ENCODE measurements around the gene CPVL. TPM values are rescaled to one million over a fixed set of nuclear protein-coding genes. Genes with fewer than 3 reads are reported as not detected.

The CPVL gene
- total RNA-seq, 2 donors from 2014 or later = 12.8 to 15.3 TPM

DNA sequence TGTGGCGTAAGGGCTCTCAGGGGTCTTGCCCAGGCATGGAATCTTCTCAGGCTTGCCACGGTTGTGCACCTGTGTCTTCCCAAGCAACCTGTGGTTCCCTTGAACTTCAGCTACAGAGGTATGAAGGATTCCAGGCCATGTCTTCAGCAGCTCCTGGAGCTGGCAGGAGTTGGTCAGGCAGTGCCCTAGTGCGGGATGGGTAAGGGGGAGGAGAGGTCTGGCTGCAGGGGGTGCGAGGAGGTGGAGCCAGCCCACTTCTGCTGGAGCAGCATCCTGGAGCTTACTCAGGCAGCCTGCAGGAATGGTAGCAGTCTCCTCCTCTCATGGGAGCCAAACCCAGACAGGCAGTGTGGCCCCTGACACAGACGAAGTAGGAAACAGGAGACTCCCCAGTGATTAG lies 184.4 kb downstream of the CPVL start:
- ATAC-seq = no peak
- no peak for DNase-seq

DNA sequence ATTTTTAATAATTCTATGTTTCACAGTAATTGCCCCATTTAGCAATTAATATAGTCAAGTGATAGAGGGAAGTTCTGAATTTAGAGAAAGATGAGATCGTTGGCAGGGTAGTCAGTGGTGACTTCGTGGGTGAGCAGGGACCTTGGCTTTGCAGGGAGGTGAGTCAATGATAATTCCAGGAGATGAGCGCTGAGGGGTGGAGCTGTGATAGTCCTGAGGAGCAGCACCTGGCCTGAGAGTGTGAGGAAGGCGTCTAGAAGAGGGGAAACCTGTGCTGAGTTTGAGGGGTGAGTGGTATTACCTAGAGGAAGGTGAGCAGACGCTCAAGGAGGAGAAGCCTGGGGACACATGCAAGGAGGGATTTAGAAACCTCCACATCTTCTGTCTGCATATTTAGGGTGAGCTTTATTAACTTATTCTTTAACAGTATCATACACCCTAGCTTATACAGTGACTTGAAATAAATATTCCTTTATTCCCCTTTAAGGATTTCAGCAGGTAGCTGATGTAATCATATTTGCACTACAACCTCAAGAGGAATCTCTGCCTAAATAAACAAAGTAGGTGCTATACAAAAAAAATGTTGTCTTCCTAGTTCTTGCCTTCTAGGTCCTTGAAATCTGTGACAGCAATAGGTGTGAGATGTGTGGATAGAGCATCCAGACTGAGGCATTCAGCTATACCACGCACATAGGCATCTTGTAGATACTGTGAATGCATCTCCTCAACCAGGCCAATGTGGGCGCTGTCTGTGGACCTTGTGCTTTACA lies 186.1 kb downstream of the CPVL start:
- DNase-seq (no peak), ATAC-seq (no peak)
- intact Hi-C loops (cut with DNase I) = no loop called here

More for the DNA sequence above, 184.4 kb downstream of the CPVL start:
- intact Hi-C loops (cut with DNase I) = no loop called here

DNA sequence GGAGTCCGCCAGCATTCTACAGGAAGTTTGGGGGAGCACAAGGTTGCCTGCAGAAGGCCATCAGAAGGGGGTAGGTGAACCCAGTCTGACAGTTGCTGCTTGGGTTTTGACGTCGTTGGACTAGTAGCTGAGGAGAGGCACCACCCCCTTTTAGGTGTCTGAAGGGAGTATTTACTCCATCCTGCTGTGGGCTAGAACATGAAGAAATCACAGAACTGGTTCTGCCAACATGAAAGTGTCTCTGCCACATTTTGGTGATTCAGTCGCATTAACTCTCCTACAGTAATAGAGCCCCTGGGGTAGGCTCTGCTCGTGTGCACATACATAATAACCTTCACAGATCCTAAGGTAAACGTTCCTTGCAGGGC lies 187.4 kb downstream of the CPVL start:
- no peak for ATAC-seq
- intact Hi-C loops (cut with DNase I) = loop anchor here (5.0 to 10.0 kb wide), 3 partner anchors 43 to 146 kb away; no protein-coding TSS in a partner anchor
- DNase-seq = no peak

DNA sequence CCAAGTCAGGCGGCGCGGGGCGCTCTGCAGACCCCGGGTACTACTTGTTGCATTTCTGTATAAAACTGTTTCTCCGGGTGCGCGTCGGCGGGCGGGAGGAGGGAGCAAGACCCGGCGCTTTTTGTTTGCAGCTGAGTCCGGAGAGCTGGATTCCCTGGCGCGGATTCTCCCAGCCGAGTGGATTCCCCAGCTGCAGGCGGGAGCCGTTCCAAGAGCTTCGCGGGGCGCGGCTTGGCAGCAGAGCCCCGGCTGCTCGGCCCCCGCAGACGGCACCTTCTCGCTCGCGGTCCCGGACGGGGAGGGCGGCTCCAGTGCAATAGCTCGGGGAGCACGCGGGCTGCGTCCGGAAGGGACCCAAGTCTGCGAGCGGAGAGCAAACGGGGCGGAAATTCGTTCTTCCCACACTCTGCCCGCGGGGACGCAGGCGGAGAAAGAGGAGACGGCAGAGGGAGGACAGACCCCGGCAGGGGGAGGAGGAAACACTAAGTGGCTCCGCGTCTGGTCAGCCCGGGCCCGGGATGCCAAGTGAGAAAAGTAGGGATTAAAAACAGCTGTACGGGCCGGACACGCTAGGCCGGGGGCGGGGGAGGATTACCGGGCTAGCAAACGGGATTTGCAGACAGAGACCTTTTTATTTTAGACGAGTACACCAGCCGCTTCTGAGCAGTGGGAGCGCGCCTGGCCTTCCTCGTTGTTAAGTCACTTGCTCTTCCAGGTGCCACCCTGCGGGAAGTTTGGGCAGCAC lies 187.9 kb downstream of the CPVL start, which contains the start of gene TRIL:
Gene TRIL (minus strand): TSS at position 96 of the 745 bp plus-strand sequence. CDS start 284 bp downstream, outside the sequence.
- peak; percentile 67 to 71 for ATAC-seq
- peak; percentile 88 for DNase-seq
- intact Hi-C loops (cut with DNase I) = loop anchor here (5.0 to 10.0 kb wide), 3 partner anchors 44 to 146 kb away; no protein-coding TSS in a partner anchor

DNA sequence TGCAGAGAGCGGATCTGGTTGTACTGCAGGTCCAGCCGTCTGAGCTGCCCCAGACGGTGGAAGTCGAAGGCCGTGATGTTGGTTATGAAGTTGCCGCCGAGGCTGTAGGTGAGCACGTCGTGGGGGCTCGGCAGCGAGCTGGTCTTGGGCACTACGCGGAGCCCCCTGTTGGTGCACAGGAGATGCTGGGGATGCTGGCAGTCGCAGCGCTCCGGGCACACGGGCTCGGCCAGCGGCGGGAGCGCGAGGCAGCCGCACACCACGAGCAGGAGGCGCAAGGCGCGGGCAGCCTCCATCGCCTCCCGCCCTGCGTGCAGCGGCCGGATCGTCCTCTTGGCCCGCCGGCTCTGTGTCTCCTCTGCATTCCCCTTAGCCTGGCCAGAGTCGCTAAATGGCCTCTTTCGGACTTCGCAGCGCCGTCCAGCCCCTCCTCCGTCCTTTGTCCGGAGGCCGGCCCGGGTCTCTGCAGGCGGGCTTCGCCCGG lies 188.5 kb downstream of the CPVL start:
- peak; percentile 19 for ATAC-seq

DNA sequence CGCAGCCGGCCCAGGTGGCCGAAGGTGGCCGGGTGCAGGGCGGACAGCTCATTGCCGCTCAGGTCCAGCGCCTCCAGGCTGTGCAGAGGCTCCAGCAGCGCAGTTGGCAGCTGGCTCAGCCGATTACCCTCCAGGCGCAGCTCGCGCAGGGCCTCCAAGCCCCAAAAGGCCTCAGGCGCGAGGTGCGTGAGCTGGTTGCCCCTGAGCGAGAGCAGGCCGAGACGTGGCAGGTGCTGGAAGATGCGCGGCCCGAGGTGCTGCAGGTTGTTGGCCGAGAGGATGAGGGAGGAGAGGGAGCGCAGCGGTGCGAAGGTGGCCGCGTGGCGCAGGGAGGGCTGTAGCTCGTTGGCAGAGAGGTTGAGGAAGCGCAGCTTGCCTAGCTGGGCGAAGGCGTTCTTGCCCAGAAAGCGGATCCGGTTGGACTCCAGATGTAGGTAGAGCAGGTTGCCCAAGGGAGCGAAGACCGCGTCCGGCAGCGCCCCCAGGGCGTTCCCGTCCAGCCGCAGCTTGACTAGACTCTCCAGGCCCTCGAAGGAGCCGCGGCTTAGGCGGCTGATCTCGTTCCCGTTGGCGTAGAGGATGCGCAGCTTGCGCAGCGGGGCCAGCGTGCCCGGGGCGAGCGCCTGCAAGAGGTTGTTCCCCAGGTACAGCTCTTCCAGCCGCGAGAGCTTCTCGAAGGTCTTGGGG lies 189.1 kb downstream of the CPVL start:
- DNase-seq = peak; percentile 38
- ATAC-seq = peak; percentile 13 to 29
- intact Hi-C loops (cut with DNase I) = loop anchor here (5.0 to 10.0 kb wide), 3 partner anchors 45 to 148 kb away; no protein-coding TSS in a partner anchor

More for the DNA sequence above, 188.5 kb downstream of the CPVL start:
- intact Hi-C loops (cut with DNase I) = loop anchor here (5.0 to 10.0 kb wide), 3 partner anchors 45 to 147 kb away; no protein-coding TSS in a partner anchor
- DNase-seq = no peak

DNA sequence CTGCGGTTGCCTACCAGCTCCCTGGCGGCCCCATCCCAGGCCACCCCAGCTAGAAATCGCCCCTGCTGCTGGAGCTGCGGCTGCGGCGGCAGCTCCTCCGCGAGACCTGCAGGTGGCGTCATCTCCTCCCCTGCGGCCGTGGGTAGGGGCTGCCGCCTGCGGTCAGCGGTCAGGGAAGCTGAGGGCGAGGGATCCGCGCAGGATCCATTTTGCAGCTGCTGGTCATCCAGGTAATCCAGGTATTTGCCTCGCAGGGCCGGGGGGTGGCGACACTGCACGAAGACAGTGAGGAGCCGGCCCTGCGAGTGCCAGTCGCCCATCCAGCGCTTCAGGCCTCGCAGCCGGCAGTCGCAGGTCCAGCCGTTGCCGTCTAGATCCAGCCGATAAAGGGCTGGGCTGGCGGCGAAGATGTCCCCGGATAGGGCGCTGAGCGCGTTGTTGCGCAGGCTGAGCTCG lies 189.7 kb downstream of the CPVL start:
- ATAC-seq = peak; percentile 59 to 70
- DNase-seq = peak; percentile 70
- intact Hi-C loops (cut with DNase I) = loop anchor here (5.0 to 10.0 kb wide), 3 partner anchors 46 to 148 kb away; no protein-coding TSS in a partner anchor

DNA sequence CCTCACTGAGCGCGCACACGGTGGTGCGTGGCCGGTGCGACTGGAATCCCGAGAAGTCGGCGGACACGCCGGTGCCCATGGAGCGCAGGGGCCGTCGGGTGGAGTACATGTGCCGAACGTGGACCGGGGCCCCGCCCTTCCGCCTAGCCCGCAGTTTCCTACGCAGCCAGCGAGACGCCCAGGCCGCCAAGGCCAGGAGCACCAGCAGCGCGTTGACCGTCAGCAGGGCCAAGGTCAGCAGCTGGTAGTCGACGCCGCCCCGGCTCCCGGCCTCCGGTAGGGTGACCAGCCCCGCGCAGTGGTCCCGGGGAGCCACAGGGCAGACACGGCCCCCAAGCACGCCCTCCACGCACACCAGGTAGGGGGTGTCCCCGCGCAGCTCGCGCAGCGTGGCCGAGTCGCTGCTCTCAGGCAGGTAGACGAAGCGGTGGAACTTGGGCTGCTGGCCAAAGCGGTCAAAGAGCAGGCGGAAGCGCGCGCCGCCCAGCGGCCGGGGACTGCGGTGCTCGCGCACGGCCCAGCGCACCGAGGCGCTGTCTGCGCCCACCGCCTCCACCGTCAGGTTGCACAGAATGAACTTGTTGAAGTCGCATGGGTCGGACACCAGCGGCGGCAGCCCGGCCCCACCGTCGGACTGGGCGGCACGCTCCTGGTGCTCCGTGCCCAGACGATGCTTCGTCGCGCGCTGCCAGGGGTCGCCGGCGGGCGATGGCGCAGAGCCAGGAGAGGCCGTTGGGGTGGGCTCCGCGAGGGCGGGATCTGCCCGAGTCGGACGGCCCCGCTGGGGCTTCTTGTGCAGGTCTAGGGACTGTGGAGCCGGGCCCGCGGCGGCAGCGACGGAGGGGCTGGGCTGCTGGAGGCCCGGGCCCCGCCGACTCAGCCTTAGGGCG lies 190.4 kb downstream of the CPVL start:
- peak; percentile 83 for DNase-seq
- ATAC-seq = peak; percentile 54 to 63
- intact Hi-C loops (cut with DNase I) = loop anchor here (2.0 to 10.0 kb wide), 4 partner anchors 29 to 149 kb away; no protein-coding TSS in a partner anchor

DNA sequence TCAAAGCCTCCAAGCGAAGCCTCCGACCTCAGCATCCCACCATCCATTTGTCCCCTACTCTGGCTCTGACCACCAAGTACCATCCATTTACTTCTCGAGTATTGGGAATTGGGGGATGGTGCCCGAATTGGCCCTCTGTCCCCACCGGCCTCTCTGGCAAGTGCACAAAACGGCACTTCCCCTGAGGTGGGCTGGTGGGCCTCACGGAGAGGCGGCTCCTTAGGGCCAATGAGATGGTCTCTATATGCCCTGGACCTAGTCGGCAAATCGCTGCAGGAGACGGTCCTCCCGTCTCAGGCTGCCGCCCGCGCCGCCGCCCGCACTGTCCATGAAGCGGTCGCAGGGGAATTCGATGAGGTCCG lies 191.0 kb downstream of the CPVL start:
- intact Hi-C loops (cut with DNase I) = loop anchor here (2.0 to 10.0 kb wide), 4 partner anchors 29 to 149 kb away; no protein-coding TSS in a partner anchor
- ATAC-seq = no peak
- no peak for DNase-seq

DNA sequence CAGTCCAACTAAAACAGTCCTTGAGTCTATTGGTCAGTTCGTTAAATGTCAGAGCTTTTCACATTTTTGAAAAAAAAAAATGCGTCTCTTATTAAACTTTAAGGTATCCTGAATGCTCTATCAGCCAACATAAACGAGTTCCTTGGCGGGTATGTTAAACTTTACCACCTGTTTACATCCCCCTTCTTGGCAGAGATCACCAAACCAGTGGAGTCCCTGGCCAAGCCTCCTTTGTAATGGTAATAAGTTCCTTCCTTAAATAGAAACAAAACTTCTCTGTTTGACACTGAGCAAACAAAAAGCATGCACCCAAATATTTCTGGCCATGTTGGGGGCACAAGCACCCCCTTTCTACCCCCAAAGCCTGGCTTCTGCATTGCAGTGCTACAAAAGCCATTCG lies 191.4 kb downstream of the CPVL start:
- ATAC-seq (no peak), DNase-seq (no peak)
- intact Hi-C loops (cut with DNase I) = loop anchor here (2.0 to 10.0 kb wide), 4 partner anchors 28 to 150 kb away; no protein-coding TSS in a partner anchor

DNA sequence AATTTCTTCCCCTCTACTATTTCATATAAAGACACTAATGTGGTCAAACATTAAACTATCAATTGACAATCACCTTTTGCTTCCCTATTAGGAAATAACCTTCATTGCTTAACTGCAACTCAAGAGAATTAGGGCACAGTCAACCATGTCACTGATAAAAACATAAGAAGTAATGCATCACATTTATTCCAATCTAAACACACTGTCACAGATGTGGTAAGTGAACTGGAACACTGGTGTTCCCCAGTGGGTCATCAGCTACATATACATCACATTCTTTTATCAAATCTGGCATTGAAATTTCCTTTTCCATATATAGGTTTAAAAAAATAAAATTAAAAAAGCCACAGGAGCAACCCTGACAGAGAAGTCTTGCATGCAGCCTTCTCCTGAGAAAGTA lies 191.9 kb downstream of the CPVL start:
- ATAC-seq = no peak
- intact Hi-C loops (cut with DNase I) = loop anchor here (2.0 to 10.0 kb wide), 3 partner anchors 28 to 150 kb away; no protein-coding TSS in a partner anchor
- DNase-seq = no peak

DNA sequence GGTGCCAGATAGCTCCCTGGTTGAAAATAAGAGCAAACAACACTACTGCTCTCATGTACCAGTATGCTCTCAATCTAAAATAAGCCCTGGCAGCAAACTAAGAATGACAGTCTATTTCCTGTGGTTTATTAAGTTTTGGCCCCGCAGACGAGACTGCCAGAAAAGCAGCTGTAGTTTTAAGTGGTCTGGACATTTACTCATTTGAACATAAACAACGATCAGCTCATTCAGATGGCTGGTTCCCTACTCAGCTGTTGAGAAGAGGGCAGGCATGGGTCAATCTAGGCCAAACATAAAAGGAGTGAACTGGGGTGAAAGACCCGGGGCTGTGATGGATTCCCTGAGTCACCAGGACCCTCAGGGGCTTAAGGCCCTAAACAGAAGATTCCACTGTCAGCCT lies 192.7 kb downstream of the CPVL start:
- DNase-seq (no peak), ATAC-seq (no peak)
- intact Hi-C loops (cut with DNase I) = loop anchor here (2.0 to 10.0 kb wide), 3 partner anchors 27 to 151 kb away; no protein-coding TSS in a partner anchor

Other genes starting within 250 kb of the CPVL start
- gene TRIL, start 188.2 kb downstream of the CPVL start, total RNA-seq = 1 to 10 TPM; 3.9 to 6.0 TPM
- gene CHN2, start 48.2 kb upstream of the CPVL start, total RNA-seq = 1 to 10 TPM; 4.1 to 4.8 TPM

Measured in left cardiac atrium (tissue), 4 donors.